Right cardiac atrium (tissue), 5 donors: ENCODE measurements around the gene GPR27. TPM values are rescaled to one million over a fixed set of nuclear protein-coding genes. Genes with fewer than 3 reads are reported as not detected.
A peak's percentile ranks its signal among the peaks of the same experiment; 100 is the strongest.

Experiments used
- ATAC-seq, 2 donors: fragments of 200-7000 bp; cut with Tn5 transposase; one replicate each; pipeline versions ENCODE4 v1.8.0 to v1.9.1; 2020; ENCODE audit warnings: moderate library complexity in 2 of 2, mild to moderate bottlenecking in 1 of 2
- DNase-seq, 3 donors: peaks; one replicate each; pipeline ENCODE4 v3.0.0-alpha.2; 2020
- H3K27ac ChIP-seq: one replicate; pipeline ENCODE4 v1.5.1; 2013; ENCODE audit warnings: mild to moderate bottlenecking, low read length, control low read depth, moderate library complexity
- H3K27me3 ChIP-seq: one replicate; pipeline ENCODE4 v1.6.1; 2013; ENCODE audit not compliant: control insufficient read depth, insufficient read depth
- H3K4me1 ChIP-seq: one replicate; pipeline ENCODE4 v1.6.1; 2013; ENCODE audit warnings: low read length; ENCODE audit not compliant: control insufficient read depth, insufficient read depth
- H3K4me3 ChIP-seq: one replicate; pipeline ENCODE4 v1.5.1; 2013; ENCODE audit warnings: low read length, control low read depth
- H3K9me3 ChIP-seq: one replicate; pipeline ENCODE4 v1.6.1; 2013; ENCODE audit warnings: low read length; ENCODE audit not compliant: control insufficient read depth
- WGBS: extraction: QIAGEN DNeasy Blood & Tissue Kit; methylation state at CpG from one replicate; pipeline ENCODE4 v1.1.7; 2013; 5-methylcytosine and 5-hydroxymethylcytosine counted together
- intact Hi-C, 4 donors: fragments of 100-400 bp; cut with DNase I; formaldehyde crosslinking; loops; one replicate each; pipeline versions ENCODE4 v1.11.0 to v1.14.0; 2022 to 2023
- polyA plus RNA-seq: library from polyadenylated mRNA; stranded (reverse); fragments of 200-250 nt; gene quantifications from one replicate; pipeline ENCODE4 v1.2.3, GENCODE V29; 2013
- total RNA-seq, 4 donors: library from RNA; stranded (reverse); fragmentation: NEBNext Ultra II Directional; extraction: Animal tissue kit (Norgen Biotek cat#: 25700); gene quantifications; one replicate each; pipeline ENCODE4 v1.2.1, GENCODE V29; 2021
- donor health status: healthy with polysubstance abuse.
- donor health status: DM: no; HTN: yes; CAD: no.
- donor health status: DM: no; HTN: no; CAD: no.
- donor health status: DM: no; HTN: yes; CAD: no; lungs with severe emphysema.
- donor health status: DM: yes; HTN: yes; CAD: no.

Gene GPR27
- total and polyA plus RNA-seq, 5 donors = 0.97 to 5.4 (median 2.1) TPM

GRCh38 chr3:71771126-71771525 is 17.5 kb downstream of the GPR27 start:
- no peak overlapping the region for H3K27ac ChIP-seq
- DNase-seq (no peak), ATAC-seq (no peak)
- H3K4me3 ChIP-seq = no peak overlapping the region
- no peaks in the 10 kb centered on the region for H3K9me3 ChIP-seq
- WGBS = 65% methylated on average over 5 of the region's 5 CpGs
- intact Hi-C loops = no loop called here
- peaks cover 2% of the 10 kb centered on the region for H3K27me3 ChIP-seq
- H3K4me1 ChIP-seq = no peaks in the 10 kb centered on the region

GRCh38 chr3:71771884-71772283 is 18.2 kb downstream of the GPR27 start:
- ATAC-seq = no peak
- intact Hi-C loops = no loop called here
- H3K4me1 ChIP-seq = no peaks in the 10 kb centered on the region
- no peaks in the 10 kb centered on the region for H3K9me3 ChIP-seq
- 45% methylated on average over 1 of the region's 1 CpG for WGBS
- peaks cover 2% of the 10 kb centered on the region for H3K27me3 ChIP-seq
- no peak overlapping the region for H3K27ac ChIP-seq
- no peak overlapping the region for H3K4me3 ChIP-seq
- no peak for DNase-seq

- DNase-seq (no peak), ATAC-seq (no peak)
- 58% methylated on average over 6 of the region's 6 CpGs for WGBS
- Histone ChIP-seq H3K9me3 (no peaks in the 10 kb centered on the region), H3K27ac (no peak overlapping the region), H3K4me1 (no peaks in the 10 kb centered on the region), H3K4me3 (no peak overlapping the region), H3K27me3 (peaks cover 6% of the 10 kb centered on the region)
- intact Hi-C loops = no loop called here
Observed at GRCh38 chr3:71776538-71776937, 22.9 kb downstream of the GPR27 start.

GRCh38 chr3:71778353-71778752 is 24.7 kb downstream of the GPR27 start:
- Histone ChIP-seq H3K27me3 (peaks cover 9% of the 10 kb centered on the region), H3K27ac (no peak overlapping the region), H3K4me1 (no peaks in the 10 kb centered on the region), H3K4me3 (no peak overlapping the region), H3K9me3 (no peaks in the 10 kb centered on the region)
- WGBS = 96% methylated on average over 3 of the region's 3 CpGs
- DNase-seq = no peak
- ATAC-seq = no peak
- intact Hi-C loops = no loop called here

GRCh38 chr3:71779674-71780377 is 26.2 kb downstream of the GPR27 start:
- intact Hi-C loops = no loop called here
- ATAC-seq (no peak), DNase-seq (no peak)
- Histone ChIP-seq H3K27me3 (peaks cover 9% of the 10 kb centered on the region), H3K4me1 (no peaks in the 10 kb centered on the region), H3K4me3 (no peak overlapping the region), H3K27ac (no peak overlapping the region), H3K9me3 (no peaks in the 10 kb centered on the region)
- WGBS = 66% methylated on average over 6 of the region's 6 CpGs

GRCh38 chr3:71780430-71780829 is 26.8 kb downstream of the GPR27 start:
- intact Hi-C loops = no loop called here
- Histone ChIP-seq H3K9me3 (no peaks in the 10 kb centered on the region), H3K4me3 (no peak overlapping the region), H3K27me3 (peaks cover 9% of the 10 kb centered on the region), H3K27ac (no peak overlapping the region), H3K4me1 (peaks cover 3% of the 10 kb centered on the region)
- WGBS = 82% methylated on average over 4 of the region's 4 CpGs
- ATAC-seq (no peak), DNase-seq (no peak)

- H3K4me1 ChIP-seq = peaks cover 4% of the 10 kb centered on the region
- DNase-seq = no peak
- no peak overlapping the region for H3K4me3 ChIP-seq
- 56% methylated on average over 1 of the region's 1 CpG for WGBS
- no peak for ATAC-seq
- peaks cover 7% of the 10 kb centered on the region for H3K27me3 ChIP-seq
- intact Hi-C loops = no loop called here
- no peaks in the 10 kb centered on the region for H3K9me3 ChIP-seq
- no peak overlapping the region for H3K27ac ChIP-seq
Observed at GRCh38 chr3:71783152-71783551, 29.5 kb downstream of the GPR27 start.

- WGBS = 3% methylated on average over 23 of the region's 23 CpGs
- DNase-seq (no peak), ATAC-seq (no peak)
- peaks cover 4% of the 10 kb centered on the region for H3K4me1 ChIP-seq
- H3K9me3 ChIP-seq = no peaks in the 10 kb centered on the region
- H3K27ac ChIP-seq = no peak overlapping the region
- peak overlapping the region; percentile 61 for H3K4me3 ChIP-seq
- peaks cover 7% of the 10 kb centered on the region for H3K27me3 ChIP-seq
- intact Hi-C loops = no loop called here
Observed at GRCh38 chr3:71784201-71784913, 30.7 kb downstream of the GPR27 start.

- DNase-seq (peak in 2 of 3 donors; percentile 46 to 50), ATAC-seq (peak; percentile 40 to 61)
- Histone ChIP-seq H3K9me3 (no peaks in the 10 kb centered on the region), H3K4me1 (peaks cover 4% of the 10 kb centered on the region), H3K27ac (no peak within 1 kb of the TSS), H3K27me3 (peaks cover 3% of the 10 kb centered on the region), H3K4me3 (peak within 1 kb of the TSS; percentile 61)
- intact Hi-C loops = no loop called here
- under 1% methylated on average over 86 of the region's 89 CpGs for WGBS
Observed at GRCh38 chr3:71784914-71785531, 31.4 kb downstream of the GPR27 start, which contains the start of gene PROK2. PROK2 (minus strand) TSS chr3:71785148; CDS start chr3:71785052, 96 bp downstream.

GRCh38 chr3:71785532-71786216 is 32.0 kb downstream of the GPR27 start:
- peaks cover 4% of the 10 kb centered on the region for H3K4me1 ChIP-seq
- peak overlapping the region; percentile 61 for H3K4me3 ChIP-seq
- ATAC-seq (no peak), DNase-seq (no peak)
- H3K27me3 ChIP-seq = peaks cover 3% of the 10 kb centered on the region
- WGBS = 14% methylated on average over 28 of the region's 28 CpGs
- no peak overlapping the region for H3K27ac ChIP-seq
- no peaks in the 10 kb centered on the region for H3K9me3 ChIP-seq
- intact Hi-C loops = no loop called here

GRCh38 chr3:71786217-71786549 is 32.5 kb downstream of the GPR27 start:
- ATAC-seq (no peak), DNase-seq (no peak)
- no peaks in the 10 kb centered on the region for H3K9me3 ChIP-seq
- H3K4me3 ChIP-seq = no peak overlapping the region
- 34% methylated on average over 8 of the region's 8 CpGs for WGBS
- peaks cover 3% of the 10 kb centered on the region for H3K27me3 ChIP-seq
- intact Hi-C loops = no loop called here
- H3K27ac ChIP-seq = no peak overlapping the region
- peaks cover 4% of the 10 kb centered on the region for H3K4me1 ChIP-seq
